ENCODE data around the gene CACNA1F. TPM values are rescaled to one million over a fixed set of nuclear protein-coding genes. Genes with fewer than 3 reads are reported as not detected.

CACNA1F gene
- total RNA-seq, 4 donors from 2014 or later, result 0.32 to 2.8 (median 0.96) TPM; not detected in 1

DNA sequence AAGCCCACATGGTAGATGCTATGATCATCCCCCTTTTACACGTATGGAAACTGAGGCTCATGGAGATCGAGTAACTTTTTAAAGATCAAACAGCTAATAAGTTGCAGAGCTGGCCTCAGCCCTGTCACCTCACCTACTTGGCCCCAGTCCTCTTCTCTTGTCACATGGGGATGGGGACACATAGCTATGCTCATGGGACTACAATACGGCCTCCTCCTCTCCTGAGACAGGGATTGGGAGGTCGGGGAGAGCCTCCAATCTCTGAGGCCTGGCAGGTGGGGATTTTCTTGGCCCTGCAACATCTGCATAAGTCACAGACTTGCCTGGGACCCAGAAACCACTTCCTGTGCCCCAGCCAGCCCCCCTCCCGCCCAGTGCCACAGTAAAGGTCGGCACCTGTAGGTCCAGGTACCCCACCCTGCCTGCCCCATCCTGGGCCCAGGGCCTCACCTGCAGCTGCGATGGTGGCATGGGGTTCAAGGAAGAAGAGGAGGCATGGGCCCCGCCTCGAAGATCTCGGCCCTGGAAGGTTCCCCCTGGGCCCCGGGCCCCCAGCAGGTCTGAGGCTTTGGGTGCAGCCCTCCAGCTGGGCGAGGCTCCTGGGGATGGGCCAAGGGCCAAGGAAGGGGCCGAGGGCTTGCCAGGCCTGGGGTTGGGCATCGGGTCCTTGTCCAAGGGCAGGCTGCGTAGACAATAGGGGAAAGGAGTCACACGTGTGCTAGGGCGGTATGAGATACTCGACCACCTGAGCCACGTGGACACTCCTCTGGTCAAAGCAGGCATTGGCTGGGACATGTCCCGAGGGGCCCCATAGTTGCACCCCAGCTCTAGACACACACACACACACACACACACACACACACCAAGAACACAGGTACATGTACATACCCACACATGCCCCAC, 25.0 kb upstream of the CACNA1F start:
- TF ChIP-seq EP300 (IDR thresholded peaks at IDR 0.05; ENCODE audit: low read depth), result no peak
- no peak for TF ChIP-seq POLR2AphosphoS5 (IDR thresholded peaks at IDR 0.05)
- no peak for TF ChIP-seq POLR2A (IDR thresholded peaks at IDR 0.05)
- TF ChIP-seq, protein P1, sequence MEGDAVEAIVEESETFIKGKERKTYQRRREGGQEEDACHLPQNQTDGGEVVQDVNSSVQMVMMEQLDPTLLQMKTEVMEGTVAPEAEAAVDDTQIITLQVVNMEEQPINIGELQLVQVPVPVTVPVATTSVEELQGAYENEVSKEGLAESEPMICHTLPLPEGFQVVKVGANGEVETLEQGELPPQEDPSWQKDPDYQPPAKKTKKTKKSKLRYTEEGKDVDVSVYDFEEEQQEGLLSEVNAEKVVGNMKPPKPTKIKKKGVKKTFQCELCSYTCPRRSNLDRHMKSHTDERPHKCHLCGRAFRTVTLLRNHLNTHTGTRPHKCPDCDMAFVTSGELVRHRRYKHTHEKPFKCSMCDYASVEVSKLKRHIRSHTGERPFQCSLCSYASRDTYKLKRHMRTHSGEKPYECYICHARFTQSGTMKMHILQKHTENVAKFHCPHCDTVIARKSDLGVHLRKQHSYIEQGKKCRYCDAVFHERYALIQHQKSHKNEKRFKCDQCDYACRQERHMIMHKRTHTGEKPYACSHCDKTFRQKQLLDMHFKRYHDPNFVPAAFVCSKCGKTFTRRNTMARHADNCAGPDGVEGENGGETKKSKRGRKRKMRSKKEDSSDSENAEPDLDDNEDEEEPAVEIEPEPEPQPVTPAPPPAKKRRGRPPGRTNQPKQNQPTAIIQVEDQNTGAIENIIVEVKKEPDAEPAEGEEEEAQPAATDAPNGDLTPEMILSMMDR (IDR thresholded peaks at IDR 0.05), result no peak
- H3K27ac ChIP-seq, result no peak overlapping the region
- in situ Hi-C loops (cut with MboI; ENCODE audit: low pct_ligation_motif_present in 1 of 4, low pct_unique_long_range_greater_than_20kb in 1 of 4, low sequenced_read_pairs in 3 of 4), result no loop called here
- no peaks in the 10 kb centered on the region for H3K27me3 ChIP-seq
- intact Hi-C loops (cut with DNase I; ENCODE audit: low total_unique reads), result no loop called here
- DNase-seq, result no peak
- WGBS, 2 donors (ENCODE audit: low coverage in 1 of 2), result 60% methylated on average over 20 of the region's 20 CpGs; no CpG with 5 or more reads in 1 of the 2 donors
- no peaks in the 10 kb centered on the region for H3K36me3 ChIP-seq
- no peaks in the 10 kb centered on the region for H3K9me3 ChIP-seq
- no peak overlapping the region for H3K4me3 ChIP-seq
- no peaks in the 10 kb centered on the region for H3K4me1 ChIP-seq

DNA sequence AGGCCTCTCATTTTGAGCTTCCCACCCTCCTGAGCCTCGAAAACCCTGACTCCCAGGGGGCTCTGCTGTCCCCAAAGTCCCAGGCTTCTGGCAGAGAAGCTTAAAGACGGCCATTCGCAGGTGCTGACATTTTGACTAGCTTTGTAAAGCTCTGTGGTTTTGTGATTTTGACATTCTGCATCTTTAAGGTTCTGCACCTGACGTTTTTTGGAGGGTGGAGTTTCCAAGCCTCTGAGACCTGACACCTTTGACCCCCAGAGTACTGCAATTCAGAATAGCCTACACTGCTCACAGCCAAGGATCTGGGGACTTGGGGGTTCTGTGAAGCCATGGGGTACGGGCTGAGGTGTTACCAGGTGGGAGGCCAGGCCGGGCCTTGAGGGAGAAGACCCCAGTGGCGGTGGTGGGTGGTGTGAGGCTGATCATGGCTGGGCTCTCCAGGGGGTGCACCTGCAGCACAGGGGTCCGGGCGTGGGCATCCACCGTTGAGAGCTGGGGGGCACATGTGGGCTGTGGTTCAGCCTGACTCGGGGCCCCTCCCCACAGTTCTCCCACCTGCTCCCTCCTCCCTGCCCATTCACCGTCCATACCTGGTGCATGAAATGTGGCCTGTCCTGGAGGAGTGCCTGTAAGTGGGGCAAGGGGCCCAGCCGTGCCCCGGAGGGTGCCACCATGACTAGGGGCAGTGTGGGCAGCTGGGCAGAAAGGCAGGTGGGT, 24.1 kb upstream of the CACNA1F start:
- H3K4me1 ChIP-seq, result no peaks in the 10 kb centered on the region
- TF ChIP-seq, protein P1 (IDR thresholded peaks at IDR 0.05), result no peak
- no peak for TF ChIP-seq EP300 (IDR thresholded peaks at IDR 0.05; ENCODE audit: low read depth)
- no peak for TF ChIP-seq POLR2AphosphoS5 (IDR thresholded peaks at IDR 0.05)
- TF ChIP-seq POLR2A (IDR thresholded peaks at IDR 0.05), result no peak
- DNase-seq, result no peak
- H3K27me3 ChIP-seq, result no peaks in the 10 kb centered on the region
- 78% methylated on average over 14 of the region's 14 CpGs; no CpG with 5 or more reads in 1 of the 2 donors for WGBS, 2 donors (ENCODE audit: low coverage in 1 of 2)
- H3K4me3 ChIP-seq, result no peak overlapping the region
- H3K27ac ChIP-seq, result no peak overlapping the region
- in situ Hi-C loops (cut with MboI; ENCODE audit: low pct_ligation_motif_present in 1 of 4, low pct_unique_long_range_greater_than_20kb in 1 of 4, low sequenced_read_pairs in 3 of 4) (no loop called here), intact Hi-C loops (cut with DNase I; ENCODE audit: low total_unique reads) (no loop called here)
- H3K9me3 ChIP-seq, result no peaks in the 10 kb centered on the region
- H3K36me3 ChIP-seq, result no peaks in the 10 kb centered on the region

DNA sequence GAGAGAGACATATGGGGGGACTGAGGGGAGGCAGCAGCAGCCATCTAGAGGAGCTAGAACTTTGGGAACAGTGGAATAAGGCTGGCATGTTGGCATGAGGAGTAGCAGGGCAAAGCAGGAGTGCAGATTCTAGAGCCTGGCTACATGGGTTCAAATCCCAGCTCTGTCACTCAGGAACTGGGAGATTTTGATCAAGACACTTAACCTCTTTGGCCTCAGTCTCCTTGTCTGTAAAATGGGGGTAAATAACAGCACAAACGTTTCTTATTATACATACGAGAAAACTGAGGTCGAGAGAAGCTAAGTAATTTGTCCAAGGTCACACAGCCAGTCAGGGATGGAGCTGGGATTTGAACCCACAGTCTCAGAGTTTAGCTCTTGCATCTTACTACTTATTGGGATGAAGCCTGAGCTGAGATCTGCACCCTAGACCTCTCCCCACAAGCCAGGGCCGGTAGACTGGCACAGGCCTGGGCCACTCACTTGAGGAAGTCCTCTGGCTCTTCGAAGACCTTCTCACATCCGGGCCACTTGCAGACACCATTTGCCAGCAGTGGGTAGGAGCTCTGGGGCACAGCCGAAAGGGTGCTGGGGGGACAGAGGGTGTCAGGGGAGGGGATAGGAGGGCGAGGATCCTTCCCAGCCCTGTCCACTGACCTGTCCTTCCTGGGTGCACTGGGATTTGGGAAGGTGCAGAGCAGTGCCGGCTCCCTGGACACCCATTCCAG, 23.3 kb upstream of the CACNA1F start:
- intact Hi-C loops (cut with DNase I; ENCODE audit: low total_unique reads) (no loop called here), in situ Hi-C loops (cut with MboI; ENCODE audit: low pct_ligation_motif_present in 1 of 4, low pct_unique_long_range_greater_than_20kb in 1 of 4, low sequenced_read_pairs in 3 of 4) (no loop called here)
- no peaks in the 10 kb centered on the region for H3K4me1 ChIP-seq
- TF ChIP-seq POLR2AphosphoS5 (IDR thresholded peaks at IDR 0.05) (no peak), EP300 (IDR thresholded peaks at IDR 0.05; ENCODE audit: low read depth) (no peak), POLR2A (IDR thresholded peaks at IDR 0.05) (no peak)
- TF ChIP-seq, protein P1 (IDR thresholded peaks at IDR 0.05), result no peak
- H3K27ac ChIP-seq, result no peak overlapping the region
- H3K4me3 ChIP-seq, result no peak overlapping the region
- 74% methylated on average over 9 of the region's 9 CpGs; no CpG with 5 or more reads in 1 of the 2 donors for WGBS, 2 donors (ENCODE audit: low coverage in 1 of 2)
- no peaks in the 10 kb centered on the region for H3K27me3 ChIP-seq
- H3K36me3 ChIP-seq, result no peaks in the 10 kb centered on the region
- H3K9me3 ChIP-seq, result no peaks in the 10 kb centered on the region
- DNase-seq, result no peak

DNA sequence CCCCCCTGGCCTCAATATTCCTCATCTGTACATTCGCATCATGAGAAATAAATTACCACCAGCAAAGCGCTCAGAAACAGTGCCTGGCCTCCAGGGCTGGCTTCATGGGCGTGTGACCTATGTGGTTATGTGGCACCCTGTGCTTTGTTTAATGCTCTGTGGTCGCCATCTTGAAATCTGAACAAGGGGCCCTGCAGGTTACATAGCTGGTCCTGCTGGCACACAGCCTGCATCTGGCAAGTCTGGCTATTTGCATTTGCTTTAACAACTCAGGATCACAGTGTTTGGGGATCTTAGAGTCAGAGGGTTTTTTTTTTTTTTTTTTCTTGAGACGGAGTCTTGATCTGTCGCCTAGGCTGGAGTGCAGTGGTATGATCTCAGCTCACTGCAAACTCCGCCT, 21.5 kb upstream of the CACNA1F start:
- 83% methylated on average over 7 of the region's 7 CpGs; no CpG with 5 or more reads in 1 of the 2 donors for WGBS, 2 donors (ENCODE audit: low coverage in 1 of 2)
- Histone ChIP-seq H3K36me3 (no peaks in the 10 kb centered on the region), H3K27me3 (no peaks in the 10 kb centered on the region), H3K4me3 (no peak overlapping the region), H3K9me3 (no peaks in the 10 kb centered on the region), H3K4me1 (no peaks in the 10 kb centered on the region), H3K27ac (no peak overlapping the region)
- in situ Hi-C loops (cut with MboI; ENCODE audit: low pct_ligation_motif_present in 1 of 4, low pct_unique_long_range_greater_than_20kb in 1 of 4, low sequenced_read_pairs in 3 of 4), result no loop called here
- no peak for DNase-seq
- intact Hi-C loops (cut with DNase I; ENCODE audit: low total_unique reads), result no loop called here
- TF ChIP-seq POLR2A (IDR thresholded peaks at IDR 0.05), result no peak
- TF ChIP-seq, protein P1 (IDR thresholded peaks at IDR 0.05), result no peak
- no peak for TF ChIP-seq POLR2AphosphoS5 (IDR thresholded peaks at IDR 0.05)
- TF ChIP-seq EP300 (IDR thresholded peaks at IDR 0.05; ENCODE audit: low read depth), result no peak
